Nucleus accumbens (tissue), 56 donors: ENCODE results near the gene SULT1A2.
A peak's percentile ranks its signal among the peaks of the same experiment; 100 is the strongest.
"Not testable (repeated sequence)": the region's sequence is repeated elsewhere in the genome, so short reads cannot be mapped to it uniquely, and the experiment has no call there.

Experiments
- DNase-seq, 56 donors: peaks; one replicate each; lab custom pipeline; 2025; lab: John Stamatoyannopoulos, UW

Gene SULT1A2

GRCh38 chr16:28562199-28562598, 34.7 kb downstream of the SULT1A2 start:
- DNase-seq: no peak

- no peak for DNase-seq
Observed at GRCh38 chr16:28561557-28562187, 35.2 kb downstream of the SULT1A2 start.

GRCh38 chr16:28558456-28558855, 38.4 kb downstream of the SULT1A2 start:
- no peak for DNase-seq

- DNase-seq: no peak
Observed at GRCh38 chr16:28556914-28557320, 39.9 kb downstream of the SULT1A2 start.

GRCh38 chr16:28555561-28555960, 41.3 kb downstream of the SULT1A2 start:
- no peak for DNase-seq

GRCh38 chr16:28554634-28555423, 42.0 kb downstream of the SULT1A2 start:
- DNase-seq: no peak

GRCh38 chr16:28553776-28554633, 42.8 kb downstream of the SULT1A2 start, which contains the start of gene SGF29:
Gene SGF29 (plus strand): TSS chr16:28553920. CDS start chr16:28581070, 27,150 bp downstream.
- peak; percentile 38 to 98 (median 92) for DNase-seq

- DNase-seq: no peak
Observed at GRCh38 chr16:28549301-28549899, 47.5 kb downstream of the SULT1A2 start.

- no peak for DNase-seq
Observed at GRCh38 chr16:28548306-28548802, 48.5 kb downstream of the SULT1A2 start.

GRCh38 chr16:28546626-28547025, 50.2 kb downstream of the SULT1A2 start:
- DNase-seq: no peak

- not testable (repeated sequence) for DNase-seq
Observed at GRCh38 chr16:28545964-28546363, 50.9 kb downstream of the SULT1A2 start.

GRCh38 chr16:28544998-28545397, 51.9 kb downstream of the SULT1A2 start:
- DNase-seq: no peak

GRCh38 chr16:28543072-28543471, 53.8 kb downstream of the SULT1A2 start:
- peak in 5 of 56 donors; percentile 1 to 9 (median 8) for DNase-seq

- DNase-seq: no peak
Observed at GRCh38 chr16:28542646-28543045, 54.2 kb downstream of the SULT1A2 start.
